AG04450 (cell line): ENCODE data around the gene TOP1. TPM values are rescaled to one million over a fixed set of nuclear protein-coding genes. Genes with fewer than 3 reads are reported as not detected.

Experiments
- CTCF ChIA-PET: fragments of 300-600, 350-600 bp; formaldehyde crosslinking; extraction: SDS; loops from one replicate; lab custom pipeline; 2022; ENCODE audit warnings: antibody characterized with exemption, inconsistent platforms; lab: Charles Lee
- POLR2A ChIA-PET: fragments of 350-600 bp; formaldehyde crosslinking; extraction: SDS; loops from one replicate; lab custom pipeline; 2021; ENCODE audit warnings: antibody characterized with exemption, inconsistent platforms; lab: Yijun Ruan, JAX
- DNase-seq: peaks from one replicate; pipeline ENCODE4 v3.0.0-alpha.2; 2011; ENCODE audit warnings: low read depth, low spot score
- H3K27ac ChIP-seq: one replicate; pipeline ENCODE4 v1.5.1; 2012; ENCODE audit warnings: low read depth, low read length, control low read depth
- H3K27me3 ChIP-seq: one replicate; pipeline ENCODE4 v1.6.0; 2012; ENCODE audit warnings: low read length; ENCODE audit not compliant: control insufficient read depth, insufficient read depth
- H3K4me3 ChIP-seq: 2 replicates; pipeline ENCODE4 v1.5.1; 2011; ENCODE audit warnings: mild to moderate bottlenecking, low read depth, low read length, control low read depth
- H3K9me3 ChIP-seq: 2 replicates; pipeline ENCODE4 v1.5.1; 2012; ENCODE audit warnings: low read length; ENCODE audit not compliant: control insufficient read depth, insufficient read depth
- polyA plus RNA-seq: library from polyadenylated mRNA; depleted of rRNA; stranded (reverse); fragments of >200 nt; gene quantifications from 2 replicates; pipeline ENCODE4 v1.2.3, GENCODE V29; 2011
- TF ChIP-seq, protein P1 (sequence below): IDR thresholded peaks from 2 replicates; pipeline ENCODE4 v1.5.1; 2011; ENCODE audit warnings: low read depth, low read length, control low read depth, inconsistent platforms

TOP1 gene
- polyA plus RNA-seq, 1 experiment = 29.1 TPM

DNA sequence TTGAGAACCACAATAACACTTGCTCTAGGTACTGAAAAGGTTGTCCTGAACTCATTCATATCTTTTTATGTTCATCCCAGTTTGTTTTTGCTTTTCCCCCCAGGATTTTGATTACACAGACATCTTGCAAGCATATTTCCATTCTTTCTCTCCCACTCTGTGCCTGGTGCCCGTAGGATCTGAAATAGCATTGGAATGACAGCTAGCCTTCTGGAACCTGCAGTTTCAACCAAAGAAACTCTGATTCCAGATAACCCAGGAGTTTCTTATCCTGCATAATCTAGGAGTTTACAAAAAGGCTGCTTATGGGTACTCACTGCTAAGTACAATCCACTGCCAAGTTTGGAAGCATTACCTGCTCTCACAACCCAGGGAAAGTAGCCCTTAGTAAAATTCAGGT lies 79.9 kb downstream of the TOP1 start:
- H3K27ac ChIP-seq = no peak overlapping the region
- no peak overlapping the region for H3K4me3 ChIP-seq
- no peak for DNase-seq
- POLR2A ChIA-PET = no interaction called here
- H3K27me3 ChIP-seq = no peaks in the 10 kb centered on the region
- TF ChIP-seq, protein P1, sequence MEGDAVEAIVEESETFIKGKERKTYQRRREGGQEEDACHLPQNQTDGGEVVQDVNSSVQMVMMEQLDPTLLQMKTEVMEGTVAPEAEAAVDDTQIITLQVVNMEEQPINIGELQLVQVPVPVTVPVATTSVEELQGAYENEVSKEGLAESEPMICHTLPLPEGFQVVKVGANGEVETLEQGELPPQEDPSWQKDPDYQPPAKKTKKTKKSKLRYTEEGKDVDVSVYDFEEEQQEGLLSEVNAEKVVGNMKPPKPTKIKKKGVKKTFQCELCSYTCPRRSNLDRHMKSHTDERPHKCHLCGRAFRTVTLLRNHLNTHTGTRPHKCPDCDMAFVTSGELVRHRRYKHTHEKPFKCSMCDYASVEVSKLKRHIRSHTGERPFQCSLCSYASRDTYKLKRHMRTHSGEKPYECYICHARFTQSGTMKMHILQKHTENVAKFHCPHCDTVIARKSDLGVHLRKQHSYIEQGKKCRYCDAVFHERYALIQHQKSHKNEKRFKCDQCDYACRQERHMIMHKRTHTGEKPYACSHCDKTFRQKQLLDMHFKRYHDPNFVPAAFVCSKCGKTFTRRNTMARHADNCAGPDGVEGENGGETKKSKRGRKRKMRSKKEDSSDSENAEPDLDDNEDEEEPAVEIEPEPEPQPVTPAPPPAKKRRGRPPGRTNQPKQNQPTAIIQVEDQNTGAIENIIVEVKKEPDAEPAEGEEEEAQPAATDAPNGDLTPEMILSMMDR = no peak
- no peaks in the 10 kb centered on the region for H3K9me3 ChIP-seq
- CTCF ChIA-PET = no interaction called here

DNA sequence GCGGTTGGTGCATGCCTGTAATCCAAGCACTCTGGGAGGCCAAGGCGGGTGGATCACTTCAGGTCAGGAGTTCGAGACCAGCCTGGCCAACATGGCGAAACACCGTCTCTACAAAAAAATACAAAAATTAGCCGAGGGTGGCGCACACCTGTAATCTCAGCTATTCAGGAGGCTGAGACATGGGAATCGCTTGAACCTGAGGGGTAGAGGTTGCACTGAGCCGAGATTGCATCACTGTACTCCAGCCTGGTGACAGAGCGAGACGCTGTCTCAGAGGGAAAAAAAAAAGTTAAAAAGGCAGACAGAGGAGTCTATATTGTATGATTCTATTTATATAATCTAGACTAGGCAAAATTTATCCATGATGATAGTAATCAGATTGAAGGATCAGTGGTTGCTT lies 81.4 kb downstream of the TOP1 start:
- ChIA-PET POLR2A (no interaction called here), CTCF (no interaction called here)
- H3K9me3 ChIP-seq = no peaks in the 10 kb centered on the region
- H3K27me3 ChIP-seq = no peaks in the 10 kb centered on the region
- H3K27ac ChIP-seq = no peak overlapping the region
- TF ChIP-seq, protein P1 = no peak
- no peak for DNase-seq
- H3K4me3 ChIP-seq = no peak overlapping the region

DNA sequence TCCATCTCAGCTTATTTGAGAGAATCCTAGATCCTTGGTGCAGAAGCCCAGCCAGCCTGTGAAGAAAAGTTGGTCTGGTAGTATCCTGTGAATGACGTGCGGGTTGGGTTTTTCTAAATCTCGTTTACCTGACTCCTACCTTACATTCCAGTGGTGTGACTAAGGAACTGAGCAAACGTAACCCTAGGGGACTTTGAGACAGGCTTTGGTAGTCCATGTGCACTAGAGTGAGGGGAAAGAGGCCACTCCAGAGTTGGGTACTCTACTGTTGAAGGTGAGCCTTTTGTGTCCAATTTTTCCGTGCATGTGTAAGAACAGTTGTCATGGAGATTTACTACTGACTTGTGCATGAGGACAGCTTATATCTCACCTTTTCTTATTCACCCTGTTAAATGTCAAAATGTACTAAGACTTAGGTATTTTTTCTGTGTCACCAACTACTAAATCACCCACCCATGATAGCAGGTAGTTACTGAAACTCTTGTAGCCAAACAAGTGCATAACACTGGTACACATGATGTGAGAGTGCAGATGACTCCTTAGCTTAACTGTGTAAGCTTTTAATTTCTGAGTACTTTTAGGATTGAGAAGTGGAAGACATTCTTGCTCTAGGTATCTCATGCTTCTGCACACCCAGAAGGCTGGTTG lies 82.4 kb downstream of the TOP1 start:
- TF ChIP-seq, protein P1 = no peak
- ChIA-PET POLR2A (no interaction called here), CTCF (interaction anchor here (0.7 to 2.6 kb wide), 6 partner anchors 24 to 300 kb away, joined by 3 to 9 read pairs (median 4); partner anchors contain the start of gene LPIN3)
- no peak for DNase-seq
- H3K9me3 ChIP-seq = no peaks in the 10 kb centered on the region
- no peaks in the 10 kb centered on the region for H3K27me3 ChIP-seq
- H3K27ac ChIP-seq = no peak overlapping the region
- H3K4me3 ChIP-seq = no peak overlapping the region

DNA sequence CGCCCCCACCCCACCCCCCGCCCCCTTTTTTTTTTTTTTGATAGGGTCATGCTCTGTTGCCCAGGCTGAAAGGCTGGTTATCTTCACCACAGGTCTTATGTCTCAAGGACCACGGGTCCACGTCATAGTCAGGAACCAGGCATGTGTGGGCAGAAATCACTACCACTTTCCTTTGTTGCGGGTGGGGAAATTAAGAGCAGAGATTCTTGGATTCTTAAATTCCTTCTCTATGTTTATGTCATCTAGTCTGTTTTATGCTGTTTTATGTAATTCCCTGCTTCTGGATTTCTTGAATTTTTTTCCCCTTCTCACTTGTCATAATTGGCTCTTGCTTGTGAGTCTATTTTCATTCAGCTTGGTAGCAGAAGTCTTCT lies 82.9 kb downstream of the TOP1 start:
- Histone ChIP-seq H3K4me3 (no peak overlapping the region), H3K27me3 (no peaks in the 10 kb centered on the region), H3K9me3 (no peaks in the 10 kb centered on the region), H3K27ac (no peak overlapping the region)
- DNase-seq = no peak
- ChIA-PET CTCF (interaction anchor here (0.7 to 2.6 kb wide), 7 partner anchors 24 to 299 kb away, joined by 3 to 9 read pairs (median 4); partner anchors contain the start of gene LPIN3), POLR2A (no interaction called here)
- TF ChIP-seq, protein P1 = no peak

DNA sequence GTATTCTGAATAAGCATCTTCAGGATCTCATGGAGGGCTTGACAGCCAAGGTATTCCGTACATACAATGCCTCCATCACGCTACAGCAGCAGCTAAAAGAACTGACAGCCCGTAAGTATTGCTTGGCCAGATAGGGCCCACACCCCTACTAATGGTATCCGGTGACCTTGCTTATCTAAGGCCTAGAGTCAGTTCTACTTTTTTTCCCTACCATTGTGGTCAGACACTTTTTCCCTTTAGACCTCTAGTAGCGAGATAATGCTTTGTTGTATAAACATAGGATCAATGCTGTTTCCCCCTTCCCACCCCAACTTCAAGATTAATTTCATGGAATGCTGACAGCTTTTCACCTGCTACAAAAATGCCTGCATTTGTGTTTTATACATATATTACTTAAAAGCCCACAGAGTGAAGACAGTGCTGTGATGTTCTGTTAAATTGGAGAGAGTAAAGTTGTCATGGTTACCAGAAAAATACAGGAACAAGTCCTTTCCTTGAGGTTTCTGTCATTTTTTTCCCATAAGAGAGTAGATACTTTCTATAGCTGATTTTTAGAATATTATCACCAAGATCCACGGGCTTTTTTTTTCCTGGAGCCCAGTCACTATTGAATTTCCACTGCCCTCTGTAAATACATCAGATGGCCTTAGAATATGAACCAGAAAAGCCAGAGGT lies 87.8 kb downstream of the TOP1 start:
- no peak for DNase-seq
- H3K27ac ChIP-seq = no peak overlapping the region
- no peak overlapping the region for H3K4me3 ChIP-seq
- TF ChIP-seq, protein P1 = no peak
- CTCF ChIA-PET = interaction anchor here (0.7 kb wide), 3 partner anchors 53 to 223 kb away, joined by 3 to 5 read pairs (median 3); no protein-coding TSS in a partner anchor
- POLR2A ChIA-PET = interaction anchor here (0.6 kb wide), 1 partner anchor 129 kb away, joined by 6 read pairs; no protein-coding TSS in a partner anchor
- no peaks in the 10 kb centered on the region for H3K9me3 ChIP-seq
- no peaks in the 10 kb centered on the region for H3K27me3 ChIP-seq
